Panc1 (cell line): ENCODE measurements around the gene GTF2A2. TPM values are rescaled to one million over a fixed set of nuclear protein-coding genes. Genes with fewer than 3 reads are reported as not detected.

Experiments used
- total RNA-seq: library from RNA; stranded (reverse); gene quantifications from one replicate; pipeline ENCODE4 v1.2.1, GENCODE V29; 2021; ENCODE audit not compliant: unreplicated experiment

The GTF2A2 gene
- total RNA-seq, 1 experiment from 2014 or later, result 234 TPM

Other genes starting within 250 kb of the GTF2A2 start
- gene FAM81A, start 219.3 kb downstream of the GTF2A2 start, total RNA-seq, result 7.3 TPM
- not detected for gene GCNT3, start 45.7 kb downstream of the GTF2A2 start, total RNA-seq
- 70.7 TPM for gene BNIP2, start 31.8 kb upstream of the GTF2A2 start, total RNA-seq